Esophagus muscularis mucosa (tissue), 4 donors: ENCODE results near the gene TRPC3. TPM values are rescaled to one million over a fixed set of nuclear protein-coding genes. Genes with fewer than 3 reads are reported as not detected.

ENCODE experiments used
- DNase-seq: peaks from one replicate; pipeline ENCODE4 v3.0.0-alpha.2; 2017; ENCODE audit errors: extremely low spot score
- H3K27ac ChIP-seq, 4 donors: fragments of 200-600 bp; sonication (generic); replicated peaks in 1 of 4; 1 replicate in 3 of 4; 2 replicates in 1 of 4; pipeline ENCODE4 v1.5.1; 2016 to 2019; ENCODE audit warnings: mild to moderate bottlenecking in 1 of 4
- H3K27me3 ChIP-seq, 4 donors: fragments of 200-600 bp; sonication (generic); one replicate each; pipeline versions ENCODE4 v1.5.1 to v1.6.0; 2016 to 2019
- H3K36me3 ChIP-seq, 4 donors: fragments of 200-600 bp; sonication (generic); one replicate each; pipeline ENCODE4 v1.5.1; 2016 to 2019
- H3K4me1 ChIP-seq, 4 donors: fragments of 200-600 bp; sonication (generic); one replicate each; pipeline ENCODE4 v1.5.1; 2016 to 2019
- H3K4me3 ChIP-seq, 4 donors: fragments of 200-600 bp; sonication (generic); 1 replicate in 2 of 4; 2 replicates in 2 of 4; pipeline ENCODE4 v1.5.1; 2016 to 2019; ENCODE audit warnings: mild to moderate bottlenecking in 4 of 4, moderate library complexity in 1 of 4
- H3K9me3 ChIP-seq, 4 donors: fragments of 200-600 bp; sonication (generic); 1 replicate in 3 of 4; 2 replicates in 1 of 4; pipeline ENCODE4 v1.5.1; 2016 to 2019
- CTCF ChIP-seq, 3 experiments: fragments of 200-600 bp in 2 of 3; fragments of 450-650 bp in 1 of 3; sonication (generic) in 2 of 3; IDR thresholded peaks; one replicate each; pipeline ENCODE4 v1.5.1; 2017 to 2019; ENCODE audit warnings: antibody characterized with exemption in 3 of 3, mild to moderate bottlenecking in 2 of 3, moderate library complexity in 1 of 3
- EP300 ChIP-seq: sonication (generic); formaldehyde crosslinking; IDR thresholded peaks from one replicate; pipeline ENCODE4 v1.6.1; 2017; ENCODE audit warnings: antibody characterized with exemption
- POLR2A ChIP-seq: fragments of 450-650 bp; IDR thresholded peaks from one replicate; pipeline ENCODE4 v1.6.1; 2017; ENCODE audit warnings: antibody characterized with exemption, moderate library complexity, mild to moderate bottlenecking, low read depth
- POLR2AphosphoS5 ChIP-seq, 2 donors: sonication (generic); formaldehyde crosslinking; IDR thresholded peaks; one replicate each; pipeline ENCODE4 v1.6.1; 2017; ENCODE audit warnings: antibody characterized with exemption in 2 of 2
- WGBS: methylation state at CpG from one replicate; pipeline ENCODE4 v1.1.5; 2018; 5-methylcytosine and 5-hydroxymethylcytosine counted together
- intact Hi-C: fragments of 100-400 bp; cut with DNase I; formaldehyde crosslinking; loops from one replicate; pipeline ENCODE4 v1.15.1; 2023
- total RNA-seq, 4 donors: library from RNA; depleted of rRNA; stranded (reverse); fragments of >200 nt; gene quantifications; one replicate each; pipeline versions ENCODE4 v1.1.0 to v1.2.1, GENCODE V29; 2016

Gene TRPC3
- total RNA-seq, 4 donors from 2014 or later: 0.42 to 0.71 (median 0.62) TPM

DNA sequence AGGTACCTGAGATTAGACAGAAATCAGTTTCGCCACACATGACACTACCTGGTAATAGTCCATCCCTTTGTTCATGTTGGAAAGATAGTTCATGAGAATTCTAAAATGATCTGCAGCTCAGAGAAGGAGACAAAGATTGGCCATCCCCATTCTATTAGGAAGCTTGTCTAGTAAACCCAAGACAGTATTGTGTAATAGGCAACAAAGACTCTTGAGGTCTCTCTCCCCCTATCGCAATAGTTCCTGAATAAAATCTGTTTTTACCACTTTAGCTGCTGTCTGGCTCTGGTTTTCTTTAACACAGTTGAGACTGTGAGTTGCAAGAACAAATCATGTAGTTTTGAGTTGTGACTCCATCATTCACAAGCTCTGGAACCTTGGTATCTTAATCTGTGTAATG lies 66.7 kb downstream of the TRPC3 start:
- Histone ChIP-seq H3K4me1 (no peaks in the 10 kb centered on the region), H3K27ac (no peak overlapping the region), H3K36me3 (no peaks in the 10 kb centered on the region), H3K9me3 (no peaks in the 10 kb centered on the region), H3K27me3 (no peaks in the 10 kb centered on the region), H3K4me3 (no peak overlapping the region)
- no peak for DNase-seq
- WGBS: 89% methylated on average over 2 of the region's 2 CpGs
- intact Hi-C loops: no loop called here
- TF ChIP-seq POLR2AphosphoS5 (IDR thresholded peaks at IDR 0.05): no peak
- TF ChIP-seq POLR2A: no peak
- TF ChIP-seq CTCF (IDR thresholded peaks at IDR 0.05): no peak
- no peak for TF ChIP-seq EP300

GRCh38 chr4:121881158-121881557 lies 70.7 kb downstream of the TRPC3 start:
- Histone ChIP-seq H3K4me1 (no peaks in the 10 kb centered on the region), H3K9me3 (no peaks in the 10 kb centered on the region), H3K27ac (no peak overlapping the region), H3K27me3 (no peaks in the 10 kb centered on the region), H3K36me3 (no peaks in the 10 kb centered on the region), H3K4me3 (no peak overlapping the region)
- intact Hi-C loops: no loop called here
- 68% methylated on average over 3 of the region's 3 CpGs for WGBS
- DNase-seq: no peak
- TF ChIP-seq POLR2A (no peak), EP300 (no peak), POLR2AphosphoS5 (IDR thresholded peaks at IDR 0.05) (no peak), CTCF (IDR thresholded peaks at IDR 0.05) (no peak)

- no peaks in the 10 kb centered on the region for H3K36me3 ChIP-seq
- H3K4me1 ChIP-seq: no peaks in the 10 kb centered on the region
- H3K4me3 ChIP-seq: no peak overlapping the region
- H3K27ac ChIP-seq: no peak overlapping the region
- no peaks in the 10 kb centered on the region for H3K9me3 ChIP-seq
- DNase-seq: no peak
- H3K27me3 ChIP-seq: no peaks in the 10 kb centered on the region
- intact Hi-C loops: loop anchor here (10.0 kb wide), 1 partner anchor 276 kb away; the partner anchor contains the start of gene BLTP1
- TF ChIP-seq POLR2AphosphoS5 (IDR thresholded peaks at IDR 0.05) (no peak), EP300 (no peak), CTCF (IDR thresholded peaks at IDR 0.05) (no peak), POLR2A (no peak)
Observed at GRCh38 chr4:121879135-121879534, 72.7 kb downstream of the TRPC3 start.

DNA sequence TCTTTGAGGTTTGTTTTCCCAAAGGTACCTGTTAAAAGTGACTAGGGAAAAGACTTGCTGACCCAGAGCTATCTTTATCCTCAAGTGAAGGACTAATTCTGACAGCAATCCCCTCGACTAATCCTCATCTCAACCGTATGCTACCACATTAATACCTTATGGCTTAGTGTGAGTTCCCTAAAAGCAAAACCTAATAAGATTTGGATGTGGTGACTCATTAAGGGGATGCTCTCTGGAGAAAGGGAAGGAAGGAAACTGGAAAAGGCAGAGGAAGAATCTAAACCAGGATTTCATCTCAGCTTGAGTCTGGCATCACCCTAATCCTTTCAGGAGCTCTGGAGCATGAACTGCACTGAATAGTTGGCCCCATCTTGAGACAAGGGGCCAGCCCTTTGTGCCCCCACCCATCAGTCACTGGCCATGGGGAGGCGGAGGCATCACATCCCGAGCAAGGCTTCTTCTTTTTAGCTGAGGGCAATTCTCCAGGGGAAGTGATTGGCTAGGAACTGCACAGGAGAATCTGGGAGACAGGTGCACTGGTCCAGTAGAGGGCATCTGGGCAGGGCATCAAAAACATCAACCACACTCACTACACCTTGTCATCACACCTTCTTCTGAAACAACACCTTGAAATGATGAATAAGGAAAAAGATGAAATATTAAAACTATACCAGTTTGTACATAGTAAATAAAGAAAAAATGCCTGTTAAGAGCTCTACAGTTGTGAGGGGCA lies 74.7 kb downstream of the TRPC3 start:
- Histone ChIP-seq H3K9me3 (no peaks in the 10 kb centered on the region), H3K27me3 (no peaks in the 10 kb centered on the region), H3K27ac (no peak overlapping the region), H3K4me1 (no peaks in the 10 kb centered on the region), H3K4me3 (no peak overlapping the region), H3K36me3 (no peaks in the 10 kb centered on the region)
- 75% methylated on average over 4 of the region's 4 CpGs for WGBS
- TF ChIP-seq EP300: no peak
- TF ChIP-seq POLR2AphosphoS5 (IDR thresholded peaks at IDR 0.05): no peak
- no peak for TF ChIP-seq POLR2A
- TF ChIP-seq CTCF (IDR thresholded peaks at IDR 0.05): no peak
- DNase-seq: no peak
- intact Hi-C loops: loop anchor here (10.0 kb wide), 1 partner anchor 278 kb away; the partner anchor contains the start of gene BLTP1
